PFSK-1 (cell line): ENCODE measurements around the gene MDM1.

Experiments
- POLR2AphosphoS5 ChIP-seq: IDR thresholded peaks from 2 replicates; pipeline ENCODE4 v1.6.1; 2012; ENCODE audit warnings: low read depth, mild to moderate bottlenecking, control low read depth, low read length, moderate library complexity
- SIN3A ChIP-seq: IDR thresholded peaks from 2 replicates; pipeline ENCODE4 v1.6.1; 2012; ENCODE audit warnings: mild to moderate bottlenecking, low read length, moderate library complexity, borderline replicate concordance; ENCODE audit not compliant: insufficient read depth
- TAF1 ChIP-seq: IDR thresholded peaks from 2 replicates; pipeline ENCODE4 v1.6.1; 2012; ENCODE audit warnings: low read length, control low read depth, borderline replicate concordance; ENCODE audit not compliant: insufficient read depth
- TF ChIP-seq, protein P1 (sequence below), 2 experiments: IDR thresholded peaks; 2 replicates each; pipeline versions ENCODE4 v1.6.1 to v1.8.0; 2011 to 2012; ENCODE audit warnings: low read depth in 2 of 2, low read length in 2 of 2, control low read depth in 1 of 2, inconsistent platforms in 1 of 2, mild to moderate bottlenecking in 1 of 2, moderate library complexity in 1 of 2; ENCODE audit not compliant: insufficient read depth in 1 of 2

DNA sequence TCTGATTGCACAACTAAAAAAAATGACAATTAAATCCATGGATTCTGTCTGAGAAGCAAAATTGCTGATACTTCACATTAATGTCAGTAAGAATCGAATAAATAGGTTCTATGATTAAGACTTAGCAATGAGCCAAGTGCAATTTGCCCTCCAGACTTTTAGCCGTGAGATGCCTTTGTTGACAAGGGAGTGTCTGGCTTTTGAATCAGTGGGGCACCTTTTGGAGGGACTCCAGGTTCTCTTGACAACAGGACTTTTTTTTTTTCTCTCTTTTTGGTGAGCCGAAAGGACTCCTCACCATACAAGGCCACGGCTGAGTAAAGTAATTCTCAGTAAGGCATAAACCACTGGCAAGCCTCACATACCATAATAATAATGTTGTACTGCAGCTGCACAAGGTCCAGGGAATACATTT, 4.7 kb upstream of the MDM1 start:
- TF ChIP-seq POLR2AphosphoS5 (no peak), TAF1 (no peak), SIN3A (no peak)
- TF ChIP-seq, protein P1, sequence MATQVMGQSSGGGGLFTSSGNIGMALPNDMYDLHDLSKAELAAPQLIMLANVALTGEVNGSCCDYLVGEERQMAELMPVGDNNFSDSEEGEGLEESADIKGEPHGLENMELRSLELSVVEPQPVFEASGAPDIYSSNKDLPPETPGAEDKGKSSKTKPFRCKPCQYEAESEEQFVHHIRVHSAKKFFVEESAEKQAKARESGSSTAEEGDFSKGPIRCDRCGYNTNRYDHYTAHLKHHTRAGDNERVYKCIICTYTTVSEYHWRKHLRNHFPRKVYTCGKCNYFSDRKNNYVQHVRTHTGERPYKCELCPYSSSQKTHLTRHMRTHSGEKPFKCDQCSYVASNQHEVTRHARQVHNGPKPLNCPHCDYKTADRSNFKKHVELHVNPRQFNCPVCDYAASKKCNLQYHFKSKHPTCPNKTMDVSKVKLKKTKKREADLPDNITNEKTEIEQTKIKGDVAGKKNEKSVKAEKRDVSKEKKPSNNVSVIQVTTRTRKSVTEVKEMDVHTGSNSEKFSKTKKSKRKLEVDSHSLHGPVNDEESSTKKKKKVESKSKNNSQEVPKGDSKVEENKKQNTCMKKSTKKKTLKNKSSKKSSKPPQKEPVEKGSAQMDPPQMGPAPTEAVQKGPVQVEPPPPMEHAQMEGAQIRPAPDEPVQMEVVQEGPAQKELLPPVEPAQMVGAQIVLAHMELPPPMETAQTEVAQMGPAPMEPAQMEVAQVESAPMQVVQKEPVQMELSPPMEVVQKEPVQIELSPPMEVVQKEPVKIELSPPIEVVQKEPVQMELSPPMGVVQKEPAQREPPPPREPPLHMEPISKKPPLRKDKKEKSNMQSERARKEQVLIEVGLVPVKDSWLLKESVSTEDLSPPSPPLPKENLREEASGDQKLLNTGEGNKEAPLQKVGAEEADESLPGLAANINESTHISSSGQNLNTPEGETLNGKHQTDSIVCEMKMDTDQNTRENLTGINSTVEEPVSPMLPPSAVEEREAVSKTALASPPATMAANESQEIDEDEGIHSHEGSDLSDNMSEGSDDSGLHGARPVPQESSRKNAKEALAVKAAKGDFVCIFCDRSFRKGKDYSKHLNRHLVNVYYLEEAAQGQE (IDR thresholded peaks at IDR 0.05; ENCODE audit: insufficient read depth in 1 of 2, low read depth in 2 of 2, low read length in 2 of 2), result no peak
